Tibial nerve (tissue), 4 donors: Measurements from ENCODE around the gene AOPEP. TPM values are rescaled to one million over a fixed set of nuclear protein-coding genes. Genes with fewer than 3 reads are reported as not detected.

Source experiments
- DNase-seq, 2 donors: peaks; one replicate each; pipeline ENCODE4 v3.0.0-alpha.2; 2019; ENCODE audit warnings: low spot score in 2 of 2
- H3K27ac ChIP-seq, 4 donors: fragments of 200-600 bp; sonication (generic) in 3 of 4; one replicate each; pipeline ENCODE4 v1.5.1; 2017 to 2019; ENCODE audit warnings: mild to moderate bottlenecking in 1 of 4
- H3K27me3 ChIP-seq, 2 donors: fragments of 200-600 bp; sonication (generic) in 1 of 2; one replicate each; pipeline versions ENCODE4 v1.5.1 to v1.6.0; 2017 to 2019
- H3K36me3 ChIP-seq, 3 donors: fragments of 200-600 bp; sonication (generic); one replicate each; pipeline ENCODE4 v1.5.1; 2018 to 2019
- H3K4me1 ChIP-seq, 4 donors: fragments of 200-600 bp; sonication (generic) in 3 of 4; one replicate each; pipeline ENCODE4 v1.5.1; 2017 to 2019
- H3K4me3 ChIP-seq, 4 donors: fragments of 200-600 bp; sonication (generic) in 3 of 4; one replicate each; pipeline ENCODE4 v1.5.1; 2017 to 2019; ENCODE audit warnings: mild to moderate bottlenecking in 1 of 4, moderate library complexity in 1 of 4
- H3K9me3 ChIP-seq, 4 donors: fragments of 200-600 bp; sonication (generic) in 3 of 4; one replicate each; pipeline ENCODE4 v1.5.1; 2017 to 2019
- EP300 ChIP-seq, 2 donors: sonication (generic); formaldehyde crosslinking; IDR thresholded peaks; one replicate each; pipeline ENCODE4 v1.6.1; 2017; ENCODE audit warnings: antibody characterized with exemption in 2 of 2, mild to moderate bottlenecking in 1 of 2
- POLR2A ChIP-seq, 2 donors: fragments of 450-650 bp; IDR thresholded peaks; one replicate each; pipeline ENCODE4 v1.6.1; 2017; ENCODE audit warnings: antibody characterized with exemption in 2 of 2, mild to moderate bottlenecking in 2 of 2, moderate library complexity in 2 of 2
- WGBS, 2 donors: methylation state at CpG; one replicate each; pipeline ENCODE4 v1.1.5; 2018; 5-methylcytosine and 5-hydroxymethylcytosine counted together
- total RNA-seq, 4 donors: library from RNA; depleted of rRNA; stranded (reverse); fragments of >200 nt; gene quantifications; one replicate each; pipeline ENCODE4 v1.1.0, GENCODE V29; 2016
- TF ChIP-seq, protein P1 (sequence below), 5 experiments: fragments of 200-600 bp in 3 of 5; fragments of 450-650 bp in 2 of 5; sonication (generic) in 3 of 5; IDR thresholded peaks; one replicate each; pipeline ENCODE4 v1.5.1; 2016 to 2019; ENCODE audit warnings: antibody characterized with exemption in 5 of 5, mild to moderate bottlenecking in 3 of 5, moderate library complexity in 2 of 5

Gene AOPEP
- total RNA-seq, 4 donors from 2014 or later, result 236 to 323 (median 265) TPM

DNA sequence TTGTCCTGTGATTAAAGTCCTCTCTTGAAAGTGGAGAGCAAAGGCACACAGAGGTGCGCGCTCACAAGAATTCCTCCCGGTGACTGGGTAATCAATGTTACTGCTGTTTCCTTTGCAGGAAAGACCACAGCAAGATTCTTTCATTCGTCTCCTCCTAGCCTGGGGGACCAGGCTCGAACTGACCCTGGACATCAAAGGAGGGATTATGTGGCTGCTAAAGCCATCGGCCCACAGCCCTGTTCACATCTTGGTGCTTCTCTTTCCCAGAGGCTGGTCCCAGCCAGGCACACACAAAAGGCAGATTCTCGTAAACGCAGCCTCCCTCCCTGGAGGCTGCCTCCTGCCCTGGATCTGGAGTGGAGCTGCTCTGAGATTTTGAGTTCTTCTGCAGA lies 360.1 kb downstream of the AOPEP start:
- Histone ChIP-seq H3K27ac (peak overlapping the region; percentile 64 to 97 (median 89)), H3K36me3 (peaks cover 0 to 55% (median 11%) of the 10 kb centered on the region in 3 donors), H3K27me3 (no peaks in the 10 kb centered on the region), H3K9me3 (no peaks in the 10 kb centered on the region), H3K4me1 (peaks cover 0 to 99% (median 77%) of the 10 kb centered on the region in 4 donors), H3K4me3 (no peak overlapping the region)
- WGBS, 2 donors, result 50 to 55% methylated on average over 8 of the region's 8 CpGs
- TF ChIP-seq, protein P1, sequence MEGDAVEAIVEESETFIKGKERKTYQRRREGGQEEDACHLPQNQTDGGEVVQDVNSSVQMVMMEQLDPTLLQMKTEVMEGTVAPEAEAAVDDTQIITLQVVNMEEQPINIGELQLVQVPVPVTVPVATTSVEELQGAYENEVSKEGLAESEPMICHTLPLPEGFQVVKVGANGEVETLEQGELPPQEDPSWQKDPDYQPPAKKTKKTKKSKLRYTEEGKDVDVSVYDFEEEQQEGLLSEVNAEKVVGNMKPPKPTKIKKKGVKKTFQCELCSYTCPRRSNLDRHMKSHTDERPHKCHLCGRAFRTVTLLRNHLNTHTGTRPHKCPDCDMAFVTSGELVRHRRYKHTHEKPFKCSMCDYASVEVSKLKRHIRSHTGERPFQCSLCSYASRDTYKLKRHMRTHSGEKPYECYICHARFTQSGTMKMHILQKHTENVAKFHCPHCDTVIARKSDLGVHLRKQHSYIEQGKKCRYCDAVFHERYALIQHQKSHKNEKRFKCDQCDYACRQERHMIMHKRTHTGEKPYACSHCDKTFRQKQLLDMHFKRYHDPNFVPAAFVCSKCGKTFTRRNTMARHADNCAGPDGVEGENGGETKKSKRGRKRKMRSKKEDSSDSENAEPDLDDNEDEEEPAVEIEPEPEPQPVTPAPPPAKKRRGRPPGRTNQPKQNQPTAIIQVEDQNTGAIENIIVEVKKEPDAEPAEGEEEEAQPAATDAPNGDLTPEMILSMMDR (IDR thresholded peaks at IDR 0.05), result no peak
- TF ChIP-seq POLR2A (IDR thresholded peaks at IDR 0.05) (no peak), EP300 (IDR thresholded peaks at IDR 0.05) (no peak)
- no peak for DNase-seq

DNA sequence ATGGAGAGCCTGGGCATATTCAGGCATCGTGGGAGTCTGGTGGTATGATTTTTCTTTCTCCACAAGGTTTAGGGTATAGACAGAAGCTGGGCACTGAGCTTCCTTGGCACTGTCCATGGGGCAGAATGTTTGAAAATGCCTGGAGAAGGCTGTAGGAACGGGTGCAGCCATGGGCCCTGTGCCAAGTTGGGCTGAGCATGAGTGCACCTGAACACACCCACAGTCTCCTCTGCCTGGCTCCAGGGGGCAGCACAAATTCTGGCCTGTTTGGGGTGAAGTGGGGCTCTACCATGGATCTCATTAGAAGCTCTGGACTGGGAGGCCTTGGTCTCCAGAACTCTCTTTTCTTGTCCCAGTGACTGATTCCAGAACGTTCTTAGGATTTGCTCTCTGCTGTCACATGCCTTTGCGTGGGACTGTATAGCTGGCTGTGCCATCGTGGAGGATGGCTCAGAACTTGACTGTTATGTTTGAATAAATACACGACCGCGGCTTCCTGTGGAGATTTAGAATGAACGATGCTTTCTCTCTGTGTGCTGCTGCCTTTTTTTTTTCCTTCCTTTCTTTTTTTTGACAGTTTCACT lies 361.3 kb downstream of the AOPEP start:
- Histone ChIP-seq H3K27me3 (no peaks in the 10 kb centered on the region), H3K4me1 (peaks cover 0 to 99% (median 80%) of the 10 kb centered on the region in 4 donors), H3K4me3 (no peak overlapping the region), H3K36me3 (peaks cover 0 to 44% (median 11%) of the 10 kb centered on the region in 3 donors), H3K9me3 (no peaks in the 10 kb centered on the region), H3K27ac (peak overlapping the region; percentile 51 to 97 (median 82))
- 48 to 55% methylated on average over 9 of the region's 9 CpGs for WGBS, 2 donors
- DNase-seq, result no peak
- TF ChIP-seq POLR2A (IDR thresholded peaks at IDR 0.05) (no peak), EP300 (IDR thresholded peaks at IDR 0.05) (peak in 1 of 2 donors; percentile 69)
- TF ChIP-seq, protein P1 (IDR thresholded peaks at IDR 0.05), result no peak

DNA sequence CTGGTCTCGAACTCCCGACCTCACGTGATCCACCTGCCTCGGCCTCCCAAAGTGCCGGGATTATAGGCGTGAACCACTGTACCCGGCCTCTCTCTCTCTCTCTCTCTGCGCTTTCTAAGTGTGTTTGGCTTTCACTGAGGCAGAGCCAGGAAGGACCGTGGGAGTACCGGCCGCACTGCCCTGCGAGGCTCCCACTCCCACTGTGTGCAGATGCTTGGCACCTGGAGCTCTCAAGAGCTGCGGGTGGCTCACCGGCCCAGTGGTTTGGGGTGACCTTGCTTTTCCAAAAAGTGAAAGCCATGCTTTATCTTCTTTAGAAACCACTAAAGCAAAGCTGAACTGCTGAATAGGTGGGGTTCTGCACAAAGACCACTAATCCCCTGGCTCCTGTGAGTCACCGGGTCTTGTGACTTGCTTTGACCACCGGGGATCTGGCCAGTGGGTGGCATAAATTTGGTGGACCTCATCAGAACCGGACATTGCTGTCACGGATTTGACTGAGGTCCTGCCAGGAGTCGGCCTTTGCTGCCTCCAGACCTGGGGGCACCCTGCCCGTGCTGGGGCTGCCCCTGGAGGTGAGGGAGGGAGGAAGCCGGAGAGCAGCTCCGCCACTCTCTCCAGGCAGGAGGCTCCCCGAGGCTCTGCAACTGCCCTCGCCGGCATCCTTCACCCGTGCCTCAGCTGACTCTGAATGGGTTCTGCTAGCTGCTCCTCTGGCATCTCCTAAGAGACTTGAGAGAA lies 362.1 kb downstream of the AOPEP start:
- H3K36me3 ChIP-seq, result peaks cover 0 to 36% (median 11%) of the 10 kb centered on the region in 3 donors
- peak overlapping the region; percentile 51 to 97 (median 82) for H3K27ac ChIP-seq
- WGBS, 2 donors, result 71 to 74% methylated on average over 21 to 24 of the region's 26 CpGs
- no peaks in the 10 kb centered on the region for H3K27me3 ChIP-seq
- H3K9me3 ChIP-seq, result no peaks in the 10 kb centered on the region
- no peak for DNase-seq
- peaks cover 0 to 99% (median 80%) of the 10 kb centered on the region in 4 donors for H3K4me1 ChIP-seq
- TF ChIP-seq, protein P1 (IDR thresholded peaks at IDR 0.05), result no peak
- no peak for TF ChIP-seq EP300 (IDR thresholded peaks at IDR 0.05)
- TF ChIP-seq POLR2A (IDR thresholded peaks at IDR 0.05), result no peak
- H3K4me3 ChIP-seq, result no peak overlapping the region

DNA sequence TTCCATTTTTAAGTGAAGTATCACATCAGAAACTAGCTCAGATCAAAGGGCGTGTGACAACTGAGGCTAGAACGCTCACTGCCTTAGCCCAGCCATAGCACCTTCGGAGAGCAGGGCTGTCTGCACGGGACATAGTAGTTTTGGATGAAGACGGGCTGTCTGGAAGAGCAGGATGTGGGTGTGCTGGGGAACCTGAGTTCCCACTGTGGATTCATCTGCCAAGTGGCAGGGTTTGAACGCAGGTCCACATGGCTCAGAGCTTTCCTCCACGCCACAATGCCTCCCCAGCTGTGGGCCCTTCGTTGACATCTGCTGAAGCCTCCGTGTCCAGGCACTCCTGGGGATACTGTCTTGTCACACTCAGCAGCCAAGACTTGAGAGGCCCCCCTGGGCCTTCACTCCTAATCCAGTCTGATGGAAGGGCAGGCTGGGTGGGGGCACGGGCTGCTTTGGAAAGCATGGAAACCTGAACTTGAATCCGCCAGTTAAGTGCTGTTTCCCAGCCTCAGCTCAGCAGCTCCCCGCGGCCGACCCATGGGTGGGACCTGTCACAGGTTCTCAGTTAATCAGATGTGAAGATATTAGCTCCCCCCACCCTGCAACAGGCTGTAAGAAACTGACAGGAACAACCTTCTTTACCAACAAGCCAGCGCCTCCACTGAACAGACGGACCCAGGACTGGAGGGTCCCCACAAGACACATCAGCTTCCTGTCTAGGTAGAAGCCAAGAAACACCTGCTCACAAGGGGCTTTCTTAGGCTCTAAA lies 362.9 kb downstream of the AOPEP start:
- H3K27ac ChIP-seq, result peak overlapping the region; percentile 70 to 97 (median 88)
- no peak for DNase-seq
- H3K9me3 ChIP-seq, result no peaks in the 10 kb centered on the region
- peaks cover 0 to 100% (median 80%) of the 10 kb centered on the region in 4 donors for H3K4me1 ChIP-seq
- H3K4me3 ChIP-seq, result no peak overlapping the region
- peaks cover 0 to 40% (median 11%) of the 10 kb centered on the region in 3 donors for H3K36me3 ChIP-seq
- H3K27me3 ChIP-seq, result no peaks in the 10 kb centered on the region
- WGBS, 2 donors, result 76 to 77% methylated on average over 15 to 16 of the region's 16 CpGs
- TF ChIP-seq POLR2A (IDR thresholded peaks at IDR 0.05), result no peak

DNA sequence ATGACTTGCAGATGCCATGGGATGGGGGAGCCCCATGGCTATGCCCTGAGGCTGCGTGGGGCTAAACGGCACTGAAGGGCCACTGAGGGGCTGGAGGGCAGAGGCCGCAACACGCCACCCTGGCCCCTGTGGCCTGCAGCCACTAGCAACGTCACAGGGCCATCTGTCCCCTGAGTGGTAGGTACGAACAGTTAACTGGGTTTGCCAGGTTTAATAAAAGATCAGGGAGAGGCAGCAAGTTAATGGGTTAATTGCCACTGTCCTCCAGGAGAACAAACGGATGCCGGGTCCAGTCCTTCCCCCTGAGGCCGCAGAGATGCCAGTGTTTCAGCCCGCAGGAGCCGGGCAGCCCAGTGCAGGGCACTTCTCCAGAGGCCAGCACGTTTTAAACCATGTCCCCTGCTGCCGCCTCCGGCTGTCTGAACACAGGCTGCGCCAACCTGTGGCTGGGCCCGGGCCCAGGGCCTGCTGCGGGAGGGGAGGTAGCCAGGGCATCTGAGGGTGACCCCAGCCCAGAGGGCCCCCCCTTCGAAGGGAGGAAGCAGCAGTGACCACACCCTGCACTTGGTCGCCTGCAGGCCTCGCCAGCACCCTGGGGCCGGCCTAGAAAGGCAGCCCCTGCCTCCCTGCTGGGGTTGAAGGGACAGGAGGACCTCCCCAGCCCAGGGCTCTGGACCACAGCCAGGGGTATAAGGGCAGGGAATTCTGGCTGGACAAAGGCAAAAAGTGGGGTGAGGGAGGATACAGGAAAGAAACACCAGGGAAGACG lies 363.7 kb downstream of the AOPEP start:
- H3K4me1 ChIP-seq, result peaks cover 0 to 100% (median 76%) of the 10 kb centered on the region in 4 donors

More for the DNA sequence above, 363.7 kb downstream of the AOPEP start:
- DNase-seq, result no peak
- Histone ChIP-seq H3K27ac (peak overlapping the region; percentile 70 to 97 (median 88)), H3K9me3 (no peaks in the 10 kb centered on the region), H3K4me3 (no peak overlapping the region), H3K27me3 (no peaks in the 10 kb centered on the region), H3K36me3 (peaks cover 0 to 34% (median 11%) of the 10 kb centered on the region in 3 donors)
- TF ChIP-seq, protein P1 (IDR thresholded peaks at IDR 0.05), result peak in 1 of 5 experiments; percentile 11
- TF ChIP-seq POLR2A (IDR thresholded peaks at IDR 0.05) (peak in 1 of 2 donors; percentile 14), EP300 (IDR thresholded peaks at IDR 0.05) (peak in 1 of 2 donors; percentile 37)
- 23 to 25% methylated on average over 14 to 22 of the region's 22 CpGs for WGBS, 2 donors
